ENCODE measurements around the gene HSF4.

Gene HSF4

GRCh38 chr16:67155295-67156142 is 9.0 kb upstream of the HSF4 start:
- DNase-seq (peak; percentile 69 to 80 (median 73)), ATAC-seq (replicated peaks) (peak; percentile 39)
- H3K4me1 Mint-ChIP-seq (ENCODE audit: low read depth in 2 of 2) = peaks cover 55 to 57% of the 10 kb centered on the region in 2 donors

DNA sequence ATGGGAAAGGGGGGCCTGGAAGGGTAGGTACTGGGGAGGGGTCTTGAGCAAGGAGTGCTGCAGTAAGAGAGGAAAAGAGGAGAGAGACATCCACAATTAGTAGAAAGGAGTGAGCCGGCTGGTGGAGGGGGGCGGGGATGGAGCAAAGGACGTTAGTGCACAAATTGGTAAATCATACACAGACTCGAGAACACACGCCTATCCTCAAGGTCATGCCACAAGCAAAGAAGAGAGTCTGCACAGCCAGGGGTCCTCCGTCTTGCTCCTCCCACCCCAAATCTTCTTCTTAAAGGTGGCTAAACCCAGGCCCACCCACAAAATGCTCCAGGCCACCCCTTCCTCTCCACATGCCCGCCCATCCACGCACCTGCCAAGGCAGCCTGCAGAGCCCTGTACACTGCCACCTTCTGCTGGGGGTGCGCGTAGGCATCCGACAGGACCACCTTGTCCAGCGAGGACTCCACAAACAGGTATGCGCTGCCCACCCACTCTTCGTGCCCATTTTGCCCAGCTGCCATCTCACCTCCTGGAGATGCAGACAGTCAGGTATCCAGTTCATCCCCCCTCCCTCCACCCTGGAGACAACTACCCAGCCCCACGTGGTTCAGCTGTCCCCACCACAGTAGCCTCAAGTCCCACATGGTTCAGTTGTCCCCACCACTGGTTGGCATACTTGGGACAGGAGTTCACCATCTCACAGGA is 8.3 kb upstream of the HSF4 start:
- Mint-ChIP-seq H3K27me3 (peaks cover 4 to 7% of the 10 kb centered on the region in 2 donors), H3K4me3 (peak overlapping the region; percentile 57 to 77), H3K9me3 (no peaks in the 10 kb centered on the region), H3K27ac (peak overlapping the region in 1 of 2 donors; percentile 98), H3K36me3 (ENCODE audit: insufficient read depth) (peaks cover 47% of the 10 kb centered on the region), H3K4me1 (ENCODE audit: low read depth in 2 of 2) (peaks cover 54 to 59% of the 10 kb centered on the region in 2 donors)
- ATAC-seq (replicated peaks) (no peak), DNase-seq (no peak)

More at GRCh38 chr16:67155295-67156142, 9.0 kb upstream of the HSF4 start:
- Mint-ChIP-seq H3K27me3 (no peaks in the 10 kb centered on the region), H3K9me3 (no peaks in the 10 kb centered on the region), H3K27ac (peak overlapping the region; percentile 16 to 60), H3K4me3 (peak overlapping the region; percentile 76 to 77), H3K36me3 (ENCODE audit: insufficient read depth) (peaks cover 40% of the 10 kb centered on the region)

DNA sequence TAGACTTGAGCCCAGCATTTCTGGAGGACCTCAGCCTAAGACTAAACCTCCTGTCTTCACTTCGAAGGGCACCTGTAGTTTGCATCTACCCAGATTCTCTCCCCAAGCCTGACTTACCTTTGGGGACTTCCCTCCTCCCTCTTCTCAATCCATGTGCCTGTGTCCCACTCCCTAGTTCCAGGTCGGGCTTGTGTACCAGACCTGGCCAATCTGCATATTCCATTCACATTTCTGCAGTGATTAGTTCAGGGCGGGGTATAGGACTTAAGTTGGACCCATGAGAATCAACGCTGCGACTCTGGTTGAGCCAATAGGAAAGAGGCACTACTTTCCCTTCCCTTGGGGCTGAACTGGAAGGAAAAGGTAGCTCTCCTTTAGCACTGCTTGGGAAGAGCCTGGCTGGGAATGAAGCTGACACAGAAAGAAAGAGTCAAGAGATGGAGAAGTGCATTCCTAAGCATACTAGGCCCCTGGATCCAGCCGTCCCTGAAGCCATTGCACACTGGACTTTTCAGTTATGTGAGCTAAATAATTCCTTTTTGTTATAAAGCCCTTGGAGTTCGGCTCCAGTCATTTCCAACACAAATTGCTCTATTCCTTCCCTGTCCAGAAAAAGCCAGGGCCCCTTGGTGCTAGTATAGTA is 7.3 kb upstream of the HSF4 start:
- Mint-ChIP-seq H3K4me3 (peak overlapping the region; percentile 79 to 87), H3K9me3 (no peaks in the 10 kb centered on the region), H3K27me3 (peaks cover 4 to 16% of the 10 kb centered on the region in 2 donors), H3K36me3 (ENCODE audit: insufficient read depth) (peaks cover 53% of the 10 kb centered on the region), H3K27ac (peak overlapping the region; percentile 97 to 98), H3K4me1 (ENCODE audit: low read depth in 2 of 2) (peaks cover 50 to 55% of the 10 kb centered on the region in 2 donors)
- DNase-seq (no peak), ATAC-seq (replicated peaks) (no peak)

DNA sequence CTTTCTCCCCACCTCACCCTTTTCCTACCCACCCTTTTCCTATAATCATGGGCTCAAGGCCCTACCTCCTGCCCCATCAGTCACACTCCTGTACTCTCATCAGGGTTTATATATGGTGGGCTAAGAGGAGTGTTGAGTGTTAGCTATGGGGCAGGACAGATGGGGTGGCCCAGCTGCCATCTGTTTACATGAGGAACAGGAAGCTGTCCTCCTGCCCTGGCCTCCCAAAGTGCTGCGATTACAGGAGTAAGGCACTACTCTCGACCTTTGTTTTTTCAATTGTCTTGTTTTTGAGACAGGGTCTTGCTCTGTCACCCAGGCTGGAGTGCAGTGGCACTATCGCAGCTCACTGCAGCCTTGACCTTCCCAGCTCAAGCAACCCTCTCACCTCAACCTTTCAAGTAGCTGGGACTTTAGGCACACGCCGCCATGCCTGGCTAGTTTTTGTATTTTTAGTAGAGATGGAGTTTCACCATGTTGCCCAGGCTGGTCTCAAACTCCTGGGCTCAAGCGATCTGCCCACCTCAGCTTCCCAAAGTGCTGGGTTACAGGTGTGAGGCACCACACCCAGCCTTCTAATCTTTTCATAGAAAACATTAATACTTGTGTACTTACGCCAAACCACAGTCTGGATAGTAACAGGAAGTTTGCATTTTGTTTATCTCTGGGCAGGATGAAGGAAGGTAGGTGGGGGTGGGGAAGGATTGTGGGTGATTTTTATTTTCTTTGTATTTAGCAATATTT is 6.5 kb upstream of the HSF4 start:
- peaks cover 4 to 19% of the 10 kb centered on the region in 2 donors for H3K27me3 Mint-ChIP-seq
- ATAC-seq (replicated peaks) (peak; percentile 8), DNase-seq (no peak)
- H3K4me1 Mint-ChIP-seq (ENCODE audit: low read depth in 2 of 2) = peaks cover 45 to 52% of the 10 kb centered on the region in 2 donors
- H3K36me3 Mint-ChIP-seq (ENCODE audit: insufficient read depth) = peaks cover 53% of the 10 kb centered on the region
- H3K4me3 Mint-ChIP-seq = peak overlapping the region; percentile 79 to 87
- no peaks in the 10 kb centered on the region for H3K9me3 Mint-ChIP-seq
- H3K27ac Mint-ChIP-seq = peak overlapping the region; percentile 97 to 98

DNA sequence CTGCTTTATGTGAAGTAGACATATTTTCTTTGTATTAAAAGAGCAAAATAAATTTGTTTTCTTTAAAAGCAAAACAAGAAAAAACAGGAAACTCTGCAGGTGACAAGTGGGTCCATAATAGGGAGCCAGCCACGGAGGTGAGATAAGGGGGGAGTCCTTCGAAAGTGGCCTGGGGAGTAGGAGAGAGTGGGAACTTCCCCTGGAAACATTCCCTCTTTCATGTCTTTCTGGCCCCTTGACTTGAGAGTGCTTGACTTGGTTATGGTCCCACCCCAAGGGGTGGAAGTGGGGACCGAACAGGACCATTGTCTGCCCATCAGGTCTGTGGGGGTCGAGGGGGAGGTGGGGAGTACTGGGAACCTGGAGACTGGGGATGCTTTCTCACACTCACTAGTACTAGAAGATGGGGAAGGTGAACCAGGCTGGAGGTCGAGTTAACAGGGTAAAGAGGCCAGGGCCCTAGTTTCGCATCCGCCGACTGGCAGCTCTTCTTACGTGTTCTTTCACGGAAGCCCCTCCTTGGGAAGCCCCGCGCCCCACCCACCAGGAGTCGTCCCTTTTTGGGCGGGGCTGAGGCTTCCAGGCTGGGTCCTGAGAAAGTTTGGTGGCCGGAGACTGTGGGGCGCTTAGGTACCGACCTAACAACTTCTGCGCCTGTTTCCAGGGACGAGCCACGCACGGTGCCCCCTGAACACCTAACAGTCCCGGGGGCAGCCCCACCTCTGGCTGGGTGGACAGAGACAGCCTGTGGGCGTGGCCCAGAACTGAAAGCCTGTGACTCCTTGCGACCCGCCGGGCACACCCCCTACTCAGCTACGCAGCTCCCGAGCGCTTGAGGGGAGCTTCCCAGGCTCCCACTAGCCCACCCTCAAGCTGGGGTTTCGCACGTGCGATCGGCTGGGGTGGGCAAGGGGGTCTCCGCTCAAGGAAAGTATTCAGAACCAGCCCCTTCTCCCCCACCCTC is 5.6 kb upstream of the HSF4 start:
- Mint-ChIP-seq H3K4me1 (ENCODE audit: low read depth in 2 of 2) (peaks cover 38 to 47% of the 10 kb centered on the region in 2 donors), H3K27me3 (peaks cover 4 to 19% of the 10 kb centered on the region in 2 donors), H3K9me3 (no peaks in the 10 kb centered on the region), H3K4me3 (peak overlapping the region; percentile 79 to 87), H3K27ac (peak overlapping the region; percentile 97 to 98), H3K36me3 (ENCODE audit: insufficient read depth) (peaks cover 48% of the 10 kb centered on the region)
- peak; percentile 51 for ATAC-seq (replicated peaks)
- peak; percentile 67 to 74 (median 73) for DNase-seq

DNA sequence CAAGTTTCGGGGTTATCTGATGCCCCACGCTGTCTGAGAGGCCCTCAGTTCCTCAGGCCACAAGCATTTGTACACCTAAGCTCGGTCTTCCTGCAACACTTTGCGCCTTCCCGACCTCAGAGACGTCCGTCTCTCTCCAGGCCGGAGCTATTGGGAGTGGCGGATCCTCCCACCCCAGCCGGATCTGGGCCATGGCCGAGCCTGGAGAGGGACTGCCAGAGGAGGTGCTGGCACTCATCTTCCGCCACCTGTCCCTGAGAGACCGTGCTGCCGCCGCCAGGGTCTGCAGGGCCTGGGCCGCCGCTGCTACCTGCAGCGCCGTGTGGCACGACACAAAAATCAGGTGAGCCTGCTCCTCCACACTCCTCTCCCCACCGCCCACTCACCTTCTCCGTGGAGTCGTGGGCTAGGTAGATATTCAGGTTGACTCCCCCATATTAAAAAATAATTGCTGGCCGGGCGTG is 2.9 kb upstream of the HSF4 start:
- Mint-ChIP-seq H3K4me1 (ENCODE audit: low read depth in 2 of 2) (peaks cover 26 to 43% of the 10 kb centered on the region in 2 donors), H3K9me3 (no peaks in the 10 kb centered on the region), H3K36me3 (ENCODE audit: insufficient read depth) (peaks cover 39% of the 10 kb centered on the region), H3K27me3 (peaks cover 18 to 40% of the 10 kb centered on the region in 2 donors), H3K4me3 (peak overlapping the region in 1 of 2 donors; percentile 79), H3K27ac (no peak overlapping the region)
- ATAC-seq (replicated peaks) = no peak
- DNase-seq = no peak

DNA sequence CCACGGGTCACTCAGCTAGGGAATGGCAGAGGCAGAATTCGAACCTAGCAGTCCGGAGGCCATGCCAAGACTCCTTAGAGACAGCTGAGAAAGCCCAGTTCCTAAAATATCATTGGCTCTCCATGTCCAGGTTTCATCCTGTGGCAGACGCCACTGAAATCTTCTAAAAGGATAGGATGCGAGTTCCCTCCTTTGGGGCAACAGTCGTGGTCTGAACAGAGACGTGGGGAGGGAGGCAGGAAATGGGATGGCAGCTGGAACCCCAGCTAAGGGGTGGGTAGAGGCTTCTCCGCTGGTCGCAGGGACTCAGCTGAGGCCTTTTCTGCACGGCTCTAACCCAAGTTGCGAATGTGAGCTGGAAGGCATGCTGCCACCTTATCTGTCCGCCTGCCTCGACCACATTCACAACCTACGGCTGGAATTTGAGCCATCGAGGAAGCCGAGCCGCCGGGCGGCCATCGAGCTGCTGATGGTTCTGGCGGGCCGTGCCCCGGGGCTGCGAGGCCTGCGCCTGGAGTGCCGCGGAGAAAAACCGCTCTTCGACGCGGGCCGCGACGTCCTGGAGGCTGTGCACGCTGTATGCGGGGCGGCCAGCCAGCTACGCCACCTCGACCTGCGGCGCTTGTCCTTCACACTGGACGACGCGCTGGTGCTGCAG is 1.9 kb upstream of the HSF4 start:
- no peak for ATAC-seq (replicated peaks)
- Mint-ChIP-seq H3K4me3 (peak overlapping the region in 1 of 2 donors; percentile 34), H3K27me3 (peaks cover 22 to 50% of the 10 kb centered on the region in 2 donors), H3K27ac (no peak overlapping the region), H3K4me1 (ENCODE audit: low read depth in 2 of 2) (peaks cover 17 to 35% of the 10 kb centered on the region in 2 donors), H3K36me3 (ENCODE audit: insufficient read depth) (peaks cover 36% of the 10 kb centered on the region), H3K9me3 (no peaks in the 10 kb centered on the region)
- DNase-seq = no peak

GRCh38 chr16:67163164-67163998 is 1.2 kb upstream of the HSF4 start:
- H3K9me3 Mint-ChIP-seq = no peaks in the 10 kb centered on the region
- ATAC-seq (replicated peaks) = peak; percentile 1
- H3K27me3 Mint-ChIP-seq = peaks cover 27 to 58% of the 10 kb centered on the region in 2 donors
- H3K4me1 Mint-ChIP-seq (ENCODE audit: low read depth in 2 of 2) = peaks cover 10 to 28% of the 10 kb centered on the region in 2 donors
- H3K36me3 Mint-ChIP-seq (ENCODE audit: insufficient read depth) = peaks cover 31% of the 10 kb centered on the region
- peak overlapping the region; percentile 54 to 65 for H3K4me3 Mint-ChIP-seq
- peak in 1 of 3 experiments; percentile 34 for DNase-seq
- no peak overlapping the region for H3K27ac Mint-ChIP-seq

GRCh38 chr16:67163999-67164558 is 466 bp upstream of the HSF4 start:
- Mint-ChIP-seq H3K27me3 (peaks cover 30 to 65% of the 10 kb centered on the region in 2 donors), H3K9me3 (no peaks in the 10 kb centered on the region), H3K27ac (peak overlapping the region in 1 of 2 donors; percentile 17), H3K4me1 (ENCODE audit: low read depth in 2 of 2) (peaks cover 3 to 21% of the 10 kb centered on the region in 2 donors), H3K36me3 (ENCODE audit: insufficient read depth) (peaks cover 27% of the 10 kb centered on the region), H3K4me3 (peak overlapping the region; percentile 54 to 65)
- DNase-seq (no peak), ATAC-seq (replicated peaks) (no peak)

DNA sequence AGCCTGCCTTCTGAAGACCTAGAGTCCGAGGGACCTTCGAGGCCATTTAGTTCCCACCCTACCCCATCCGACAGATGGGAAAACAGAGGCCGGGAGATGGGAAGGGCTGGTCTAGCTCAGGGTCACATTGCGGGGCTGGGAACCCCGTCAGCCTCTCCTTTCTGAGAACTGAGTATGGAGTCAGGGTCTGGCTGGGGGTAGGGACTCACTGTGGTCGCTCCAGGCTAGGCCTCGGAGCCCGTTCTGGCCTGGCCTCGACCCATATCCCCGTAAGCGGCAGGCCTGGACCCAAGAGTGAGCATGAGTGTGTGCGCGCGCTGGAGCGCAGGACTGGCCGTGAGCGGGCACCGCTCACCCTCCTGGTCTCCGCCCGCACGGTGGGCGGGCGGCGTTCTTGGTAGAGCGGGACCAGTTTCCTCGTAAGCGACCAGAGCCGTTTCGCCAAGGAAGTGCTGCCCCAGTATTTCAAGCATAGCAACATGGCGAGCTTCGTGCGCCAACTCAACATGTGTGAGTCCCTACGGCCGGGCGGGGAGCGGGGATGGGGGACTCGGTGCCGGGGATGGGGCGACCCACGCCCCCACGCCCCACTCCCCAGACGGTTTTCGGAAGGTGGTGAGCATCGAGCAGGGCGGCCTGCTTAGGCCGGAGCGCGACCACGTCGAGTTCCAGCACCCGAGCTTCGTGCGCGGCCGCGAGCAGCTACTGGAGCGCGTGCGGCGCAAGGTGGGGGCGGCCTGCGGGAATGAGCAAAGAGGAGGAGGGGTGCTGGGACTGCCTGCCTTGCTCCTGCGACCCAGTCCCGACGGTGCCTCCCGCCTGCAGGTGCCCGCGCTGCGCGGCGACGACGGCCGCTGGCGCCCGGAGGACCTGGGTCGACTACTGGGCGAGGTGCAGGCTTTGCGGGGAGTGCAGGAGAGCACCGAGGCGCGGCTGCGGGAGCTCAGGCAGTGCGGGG is 855 bp downstream of the HSF4 start:
- peaks cover 10 to 24% of the 10 kb centered on the region in 2 donors for H3K4me1 Mint-ChIP-seq (ENCODE audit: low read depth in 2 of 2)
- DNase-seq (no peak), ATAC-seq (replicated peaks) (no peak)
- H3K27ac Mint-ChIP-seq = no peak overlapping the region
- no peaks in the 10 kb centered on the region for H3K9me3 Mint-ChIP-seq
- peaks cover 36 to 77% of the 10 kb centered on the region in 2 donors for H3K27me3 Mint-ChIP-seq
- H3K36me3 Mint-ChIP-seq (ENCODE audit: insufficient read depth) = peaks cover 19% of the 10 kb centered on the region
- peak overlapping the region; percentile 37 to 43 for H3K4me3 Mint-ChIP-seq

Measured in effector memory CD8-positive, alpha-beta T cell (primary cell).